ENCODE results near the gene FAR1.

The FAR1 gene

GRCh38 chr11:13672576-13673210, 4.2 kb downstream of the FAR1 start:
- no peak for DNase-seq (ENCODE audit: low read depth)

GRCh38 chr11:13674799-13675509, 6.5 kb downstream of the FAR1 start:
- no peak for DNase-seq (ENCODE audit: low read depth)

DNA sequence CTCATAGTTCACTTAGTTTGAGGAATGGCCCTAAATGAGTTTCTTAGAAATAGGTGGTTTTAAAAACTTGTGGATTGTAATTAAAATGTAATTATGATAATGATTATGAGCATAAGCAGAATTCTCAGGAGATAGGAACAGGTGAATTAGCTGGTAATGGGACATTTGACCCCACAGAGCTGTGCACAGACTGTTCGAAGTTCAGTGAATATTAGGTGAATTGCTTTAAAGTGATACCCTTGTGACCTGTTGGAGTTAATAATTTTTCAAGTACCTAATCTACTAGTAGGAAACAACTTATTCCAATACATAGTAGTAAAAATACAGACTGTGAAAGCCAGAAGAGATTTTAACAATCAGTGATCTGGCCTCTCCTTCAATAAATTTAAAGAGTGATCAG, 8.1 kb downstream of the FAR1 start:
- no peak for DNase-seq (ENCODE audit: low read depth)

- no peak for DNase-seq (ENCODE audit: low read depth)
These were observed 11.3 kb downstream of the FAR1 start for GRCh38 chr11:13679768-13680167.

GRCh38 chr11:13680501-13681264, 12.2 kb downstream of the FAR1 start:
- no peak for DNase-seq (ENCODE audit: low read depth)

GRCh38 chr11:13681446-13681845, 13.0 kb downstream of the FAR1 start:
- no peak for DNase-seq (ENCODE audit: low read depth)

DNA sequence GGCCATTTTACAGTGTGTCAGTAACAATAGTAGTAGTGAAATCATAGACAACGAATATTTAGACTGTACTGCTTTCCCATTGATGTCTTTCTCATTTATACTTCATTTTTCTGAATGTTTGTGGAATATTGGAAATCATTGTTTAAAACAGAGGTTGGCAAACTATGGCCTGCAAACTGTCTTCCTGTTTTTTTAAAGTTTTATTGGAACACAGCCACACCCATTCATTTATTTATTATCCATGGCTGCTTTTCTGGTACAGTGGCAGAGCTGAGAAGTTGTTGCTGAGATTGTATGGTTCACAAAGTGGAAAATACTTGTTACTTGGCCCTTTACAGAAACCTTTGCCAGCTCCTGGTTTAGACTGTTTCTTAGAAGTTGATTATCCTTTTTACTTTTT, 13.7 kb downstream of the FAR1 start:
- no peak for DNase-seq (ENCODE audit: low read depth)

- DNase-seq (ENCODE audit: low read depth), result no peak
These were observed 17.1 kb downstream of the FAR1 start for GRCh38 chr11:13685461-13686108.

- DNase-seq (ENCODE audit: low read depth), result no peak
These were observed 18.3 kb downstream of the FAR1 start for GRCh38 chr11:13686776-13687175.

DNA sequence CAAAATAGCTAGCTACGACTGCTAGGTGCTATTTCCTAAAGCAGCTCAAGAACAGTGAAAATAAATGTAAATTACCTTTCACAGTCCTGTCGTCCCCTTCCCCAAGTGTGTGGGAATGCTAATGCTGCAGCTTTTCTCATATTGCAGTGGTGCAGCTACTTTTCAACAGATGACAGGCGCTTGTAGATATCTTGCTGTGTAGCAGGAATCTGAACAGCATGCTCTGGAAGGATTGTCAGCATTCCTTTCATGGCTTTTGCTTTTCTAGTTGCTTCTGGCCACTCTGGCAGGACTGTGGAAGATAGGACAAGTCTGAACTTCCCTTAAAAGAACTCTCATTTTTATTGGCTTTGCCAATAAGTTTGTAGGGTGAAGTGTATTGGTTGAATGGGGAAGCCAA, 18.8 kb downstream of the FAR1 start:
- DNase-seq (ENCODE audit: low read depth), result no peak

GRCh38 chr11:13691286-13691899, 22.9 kb downstream of the FAR1 start:
- no peak for DNase-seq (ENCODE audit: low read depth)

DNA sequence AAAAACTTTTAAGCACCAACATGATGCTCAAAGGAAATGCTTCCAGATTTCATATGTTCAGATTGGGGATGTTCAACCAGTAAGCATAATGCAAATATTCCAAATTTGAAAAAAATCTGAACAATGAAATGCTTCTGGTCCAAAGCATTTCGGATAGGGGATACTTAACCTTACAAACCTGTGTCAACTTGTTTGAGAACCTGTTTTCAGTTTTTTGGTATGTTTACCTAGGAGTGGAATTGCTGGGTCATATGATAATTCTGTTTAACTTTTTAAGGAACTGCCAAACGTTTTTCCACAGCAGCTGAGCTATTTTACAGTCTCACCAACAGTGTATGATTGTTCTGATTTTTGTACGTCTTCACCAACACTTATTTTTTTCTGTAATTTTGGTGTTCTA, 23.7 kb downstream of the FAR1 start:
- no peak for DNase-seq (ENCODE audit: low read depth)

DNA sequence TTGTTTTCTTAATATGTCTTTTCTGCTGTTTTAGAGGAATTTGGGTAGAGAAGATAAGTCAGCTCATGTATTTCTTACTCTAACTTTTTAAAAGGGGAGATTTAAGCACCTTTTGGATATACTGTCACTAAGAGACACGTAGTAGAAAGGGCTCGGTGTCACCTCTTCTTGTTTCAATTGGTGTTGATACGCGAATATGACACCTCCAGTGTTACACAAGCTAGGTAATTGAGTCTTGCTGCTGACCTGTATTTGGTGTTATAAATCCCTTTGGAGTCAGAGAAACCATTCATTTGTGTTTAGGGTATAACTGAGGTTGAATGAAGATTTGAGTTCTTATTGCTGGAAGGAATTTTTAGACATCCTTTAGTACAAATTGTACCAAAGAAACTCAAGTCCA, 25.6 kb downstream of the FAR1 start:
- no peak for DNase-seq (ENCODE audit: low read depth)

DNA sequence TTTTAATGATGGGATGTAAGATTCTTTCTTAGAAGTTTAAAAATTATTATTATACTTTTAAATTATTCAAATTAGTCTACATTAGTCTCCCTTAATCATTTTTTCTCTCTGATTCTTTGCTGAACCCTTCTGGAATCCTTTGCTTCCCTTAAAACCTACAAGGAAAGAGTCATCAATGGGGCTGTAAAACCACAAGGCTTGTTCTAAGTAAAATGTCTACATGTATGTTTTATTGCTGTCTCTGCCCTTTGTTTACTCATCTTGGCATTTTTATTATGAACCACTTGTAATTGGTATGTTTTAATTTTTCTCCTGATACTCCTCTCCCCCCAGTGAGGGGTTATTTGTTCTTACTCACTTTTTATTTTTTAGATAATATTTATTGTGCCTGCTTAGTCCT, 27.4 kb downstream of the FAR1 start:
- no peak for DNase-seq (ENCODE audit: low read depth)

- DNase-seq (ENCODE audit: low read depth), result no peak
These were observed 29.2 kb downstream of the FAR1 start for GRCh38 chr11:13697710-13698109.

- no peak for DNase-seq (ENCODE audit: low read depth)
These were observed 29.7 kb downstream of the FAR1 start for GRCh38 chr11:13698132-13698531.

GRCh38 chr11:13699041-13699440, 30.6 kb downstream of the FAR1 start:
- DNase-seq (ENCODE audit: low read depth), result no peak

DNA sequence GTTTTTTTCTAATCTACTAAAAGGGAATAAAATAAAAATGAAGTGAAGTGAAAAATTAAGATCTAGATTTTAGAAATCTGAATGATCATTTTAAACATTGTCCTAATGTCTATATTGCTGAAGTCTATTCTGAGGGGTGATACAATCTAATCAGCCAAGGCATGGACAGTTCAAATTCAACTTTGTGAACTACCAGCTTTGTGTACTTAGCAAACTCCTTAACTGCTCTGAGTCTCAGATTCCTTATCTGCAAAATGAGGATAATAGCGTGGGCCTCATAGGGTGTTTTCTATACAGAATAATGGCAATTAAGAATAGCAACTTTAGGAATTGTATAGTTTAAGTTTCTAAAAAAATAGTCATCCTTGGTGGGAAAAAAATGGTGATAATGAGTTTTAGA, 31.4 kb downstream of the FAR1 start:
- DNase-seq (ENCODE audit: low read depth), result no peak

DNA sequence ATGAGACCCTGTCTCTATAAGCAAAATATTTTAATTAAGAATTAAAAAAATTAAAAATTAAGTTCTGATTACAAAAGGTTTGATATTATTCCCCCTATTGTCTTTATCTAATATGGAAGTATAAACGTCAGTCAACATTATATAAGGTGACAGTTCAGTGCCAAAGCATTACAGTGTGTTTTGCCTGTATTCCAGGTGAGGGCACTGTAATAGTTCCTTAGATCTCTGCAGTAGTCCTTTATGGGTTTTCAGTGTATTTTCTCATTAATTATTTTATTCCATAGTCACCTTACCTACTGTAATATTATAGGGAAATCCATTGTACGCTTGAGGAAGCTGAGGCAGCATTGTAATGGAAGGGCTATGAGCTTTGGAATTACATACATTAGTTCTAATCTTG, 33.0 kb downstream of the FAR1 start:
- no peak for DNase-seq (ENCODE audit: low read depth)

GRCh38 chr11:13702071-13702470, 33.6 kb downstream of the FAR1 start:
- no peak for DNase-seq (ENCODE audit: low read depth)

DNA sequence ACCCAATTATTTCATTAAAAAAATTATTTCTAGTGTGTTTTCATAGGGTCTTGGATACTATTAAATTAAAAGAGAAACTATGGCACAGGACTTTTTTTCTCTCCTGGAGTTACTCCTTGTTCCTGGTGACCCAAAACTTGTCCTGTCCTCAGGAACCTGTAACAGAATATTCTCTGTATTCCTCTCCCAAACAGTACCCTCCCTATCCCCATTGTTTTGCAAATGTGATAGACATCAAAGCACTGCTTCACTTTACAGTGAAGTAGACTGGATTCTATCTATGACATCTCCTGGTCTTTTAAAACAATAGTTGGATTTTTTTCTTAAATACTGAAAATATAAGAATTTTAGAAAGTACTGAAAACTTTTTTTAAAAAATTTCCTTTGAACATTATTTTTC, 37.2 kb downstream of the FAR1 start:
- DNase-seq (ENCODE audit: low read depth), result no peak

GRCh38 chr11:13713982-13714381, 45.5 kb downstream of the FAR1 start:
- no peak for DNase-seq (ENCODE audit: low read depth)
